Keratinocyte (primary cell): Measurements from ENCODE around the gene GPC5. TPM values are rescaled to one million over a fixed set of nuclear protein-coding genes. Genes with fewer than 3 reads are reported as not detected.

ENCODE experiments used
- DNase-seq: peaks from one replicate; pipeline ENCODE4 v3.0.0-alpha.2; 2011; ENCODE audit warnings: low read depth, missing footprints, low spot score
- FAIRE-seq: peaks from 2 replicates; lab custom pipeline; 2011; peaks lifted over from hg19 to GRCh38; lab: Jason Lieb, UNC
- H2AFZ ChIP-seq: 2 replicates; pipeline ENCODE4 v1.6.0; 2012; ENCODE audit warnings: low read length, control low read depth, inconsistent platforms; ENCODE audit not compliant: control insufficient read depth
- H3K27ac ChIP-seq: 2 replicates; pipeline ENCODE4 v1.5.1; 2011; ENCODE audit warnings: low read length; ENCODE audit not compliant: control insufficient read depth, insufficient read depth
- H3K27me3 ChIP-seq: 3 replicates; pipeline ENCODE4 v1.6.0; 2011; ENCODE audit warnings: low read length; ENCODE audit not compliant: control insufficient read depth, insufficient read depth; ENCODE audit errors: extremely low read depth
- H3K36me3 ChIP-seq, 2 experiments: 2 replicates in 1 of 2; 3 replicates in 1 of 2; pipeline ENCODE4 v1.5.1; 2011; ENCODE audit warnings: low read length in 2 of 2, mild to moderate bottlenecking in 1 of 2; ENCODE audit not compliant: control insufficient read depth in 2 of 2, insufficient read depth in 2 of 2; ENCODE audit errors: extremely low read depth in 1 of 2
- H3K4me1 ChIP-seq: 3 replicates; pipeline ENCODE4 v1.5.1; 2011; ENCODE audit warnings: low read length; ENCODE audit not compliant: control insufficient read depth, insufficient read depth; ENCODE audit errors: extremely low read depth
- H3K4me2 ChIP-seq: 3 replicates; pipeline ENCODE4 v1.6.0; 2011; ENCODE audit warnings: low read depth, low read length; ENCODE audit not compliant: control insufficient read depth, insufficient read depth; ENCODE audit errors: extremely low read depth
- H3K4me3 ChIP-seq, 3 experiments: fragments of 200-600 bp in 1 of 3; sonication (generic) in 1 of 3; 2 replicates in 2 of 3; 3 replicates in 1 of 3; pipeline ENCODE4 v1.5.1; 2011 to 2016; ENCODE audit warnings: low read length in 3 of 3, mild to moderate bottlenecking in 3 of 3, control low read depth in 2 of 3, inconsistent platforms in 1 of 3, low read depth in 1 of 3, mixed read lengths in 1 of 3, mixed run types in 1 of 3, moderate library complexity in 1 of 3; ENCODE audit not compliant: control insufficient read depth in 2 of 3, insufficient read depth in 2 of 3; ENCODE audit errors: extremely low read depth in 1 of 3
- H3K79me2 ChIP-seq: 2 replicates; pipeline ENCODE4 v1.6.0; 2012; ENCODE audit warnings: low read length; ENCODE audit not compliant: control insufficient read depth, insufficient read depth
- H3K9ac ChIP-seq: 3 replicates; pipeline ENCODE4 v1.6.0; 2011; ENCODE audit warnings: low read length; ENCODE audit not compliant: control insufficient read depth, insufficient read depth; ENCODE audit errors: extremely low read depth
- H3K9me1 ChIP-seq: 3 replicates; pipeline ENCODE4 v1.6.0; 2011; ENCODE audit warnings: low read length; ENCODE audit not compliant: control insufficient read depth, insufficient read depth; ENCODE audit errors: extremely low read depth
- H3K9me3 ChIP-seq: 2 replicates; pipeline ENCODE4 v1.5.1; 2012; ENCODE audit warnings: low read depth, low read length; ENCODE audit not compliant: control insufficient read depth
- H4K20me1 ChIP-seq: 3 replicates; pipeline ENCODE4 v1.6.0; 2011; ENCODE audit warnings: low read length; ENCODE audit not compliant: control insufficient read depth, insufficient read depth; ENCODE audit errors: extremely low read depth
- CTCF ChIP-seq, 3 experiments: IDR thresholded peaks in 1 of 3; conservative IDR thresholded peaks in 1 of 3; optimal IDR thresholded peaks in 1 of 3; 2 replicates in 2 of 3; 3 replicates in 1 of 3; pipeline versions ENCODE3 to v1.5.1; 2011; ENCODE audit warnings: low read length in 3 of 3, mild to moderate bottlenecking in 3 of 3, moderate library complexity in 2 of 3, control low read depth in 1 of 3, inconsistent platforms in 1 of 3; ENCODE audit not compliant: insufficient read depth in 2 of 3; ENCODE audit errors: extremely low read depth in 1 of 3
- EZH2 ChIP-seq: IDR thresholded peaks from one replicate; pipeline ENCODE4 v1.6.1; 2012; ENCODE audit warnings: inconsistent platforms, mild to moderate bottlenecking, low read length, moderate library complexity
- dilution Hi-C: fragments of 300-500 bp; cut with MboI; formaldehyde crosslinking; loops from one replicate; pipeline ENCODE4 v1.7.0; 2020; ENCODE audit warnings: low sequenced_read_pairs; ENCODE audit not compliant: extremely low pct_ligation_motif_present
- polyA plus RNA-seq, 5 experiments: library from polyadenylated mRNA; depleted of rRNA in 3 of 5; stranded (reverse) in 3 of 5; stranded (forward) in 1 of 5; unstranded in 1 of 5; fragments of >200 nt; gene quantifications; 1 replicate in 1 of 5; 2 replicates in 3 of 5; 3 replicates in 1 of 5; pipeline versions ENCODE4 v1.2.1 to v1.2.3, GENCODE V29; 2011 to 2012; ENCODE audit warnings: missing spikeins in 2 of 5, low read depth in 1 of 5, low replicate concordance in 1 of 5

GPC5 gene
- polyA plus RNA-seq, 1 donor (not counting 4 experiments of a cell fraction or from before 2014, with no cell fraction given): 0.10 TPM

- DNase-seq (no peak), FAIRE-seq (no peak)
- dilution Hi-C loops: no loop called here
Measured at GRCh38 chr13:92074658-92075057, 676.2 kb downstream of the GPC5 start.

GRCh38 chr13:92097337-92097903 is 699.0 kb downstream of the GPC5 start:
- Histone ChIP-seq H3K4me2 (no peak overlapping the region), H3K9me3 (no peaks in the 10 kb centered on the region), H2AFZ (no peak overlapping the region), H3K27me3 (no peaks in the 10 kb centered on the region), H3K9me1 (no peaks in the 10 kb centered on the region), H3K36me3 (no peaks in the 10 kb centered on the region), H3K27ac (no peak overlapping the region), H3K4me1 (no peaks in the 10 kb centered on the region), H4K20me1 (no peaks in the 10 kb centered on the region), H3K9ac (no peak overlapping the region), H3K4me3 (no peak overlapping the region), H3K79me2 (no peaks in the 10 kb centered on the region)
- TF ChIP-seq EZH2 (no peak), CTCF (optimal IDR thresholded peaks at IDR 0.05 in 1 of 3, IDR thresholded peaks at IDR 0.05 in 1 of 3, conservative IDR thresholded peaks at IDR 0.05 in 1 of 3; ENCODE audit: extremely low read depth in 1 of 3, insufficient read depth in 2 of 3, low read length in 3 of 3) (no peak)
- dilution Hi-C loops: no loop called here
- DNase-seq (no peak), FAIRE-seq (no peak)

More at GRCh38 chr13:92074658-92075057, 676.2 kb downstream of the GPC5 start:
- TF ChIP-seq EZH2: no peak
- no peak for TF ChIP-seq CTCF (optimal IDR thresholded peaks at IDR 0.05 in 1 of 3, IDR thresholded peaks at IDR 0.05 in 1 of 3, conservative IDR thresholded peaks at IDR 0.05 in 1 of 3; ENCODE audit: extremely low read depth in 1 of 3, insufficient read depth in 2 of 3, low read length in 3 of 3)
- no peaks in the 10 kb centered on the region for H3K27me3 ChIP-seq
- no peaks in the 10 kb centered on the region for H4K20me1 ChIP-seq
- H2AFZ ChIP-seq: no peak overlapping the region
- no peak overlapping the region for H3K27ac ChIP-seq
- H3K4me3 ChIP-seq: no peak overlapping the region
- no peaks in the 10 kb centered on the region for H3K4me1 ChIP-seq
- H3K79me2 ChIP-seq: no peaks in the 10 kb centered on the region
- no peak overlapping the region for H3K9ac ChIP-seq
- H3K9me1 ChIP-seq: no peaks in the 10 kb centered on the region
- H3K4me2 ChIP-seq: no peak overlapping the region
- H3K36me3 ChIP-seq: no peaks in the 10 kb centered on the region
- H3K9me3 ChIP-seq: no peaks in the 10 kb centered on the region
